ENCODE data around the gene NKG7. TPM values are rescaled to one million over a fixed set of nuclear protein-coding genes. Genes with fewer than 3 reads are reported as not detected.

The NKG7 gene
- total and polyA plus RNA-seq, 2 of the 13 experiments (the other 11 are each of a cell fraction or from before 2014, with no cell fraction given), result 0.40 TPM; not detected in 1

GRCh38 chr19:51367565-51368365 is 4.7 kb downstream of the NKG7 start (continued):
- TF ChIP-seq HMGXB3 (CRISPR knock-in tag; IDR thresholded peaks at IDR 0.05; ENCODE audit: borderline replicate concordance) (no peak), ZBTB33 (CRISPR knock-in tag; IDR thresholded peaks at IDR 0.05) (no peak), ZNF556 (CRISPR knock-in tag; IDR thresholded peaks at IDR 0.05; ENCODE audit: borderline replicate concordance) (peak; percentile 72; the same call in 1 of the 2 replicates), ZNF598 (CRISPR knock-in tag; IDR thresholded peaks at IDR 0.05; ENCODE audit: borderline replicate concordance) (peak; percentile 89), CCDC6 (CRISPR knock-in tag; IDR thresholded peaks at IDR 0.05) (peak; percentile 49), NFE2 (CRISPR knock-in tag; IDR thresholded peaks at IDR 0.05) (no peak), ZNF331 (CRISPR knock-in tag; IDR thresholded peaks at IDR 0.05) (peak; percentile 41; the same call in 1 of the 2 replicates), REPIN1 (CRISPR knock-in tag; IDR thresholded peaks at IDR 0.05; ENCODE audit: borderline replicate concordance, low read depth) (peak; percentile 64; the same call in 1 of the 2 replicates), ELK4 (CRISPR knock-in tag; IDR thresholded peaks at IDR 0.05; ENCODE audit: borderline replicate concordance) (0 out of 2 replicates have a peak, but pooled peaks have one; percentile 10), CENPX (CRISPR knock-in tag; IDR thresholded peaks at IDR 0.05) (no peak), BORCS8-MEF2B (CRISPR knock-in tag; IDR thresholded peaks at IDR 0.05) (peak; percentile 69; the same call in 1 of the 2 replicates), MTF1 (CRISPR knock-in tag; IDR thresholded peaks at IDR 0.05) (no peak), CSRNP1 (CRISPR knock-in tag; IDR thresholded peaks at IDR 0.05) (peak; percentile 58; the same call in 1 of the 2 replicates), ZNF563 (CRISPR knock-in tag; IDR thresholded peaks at IDR 0.05) (peak; percentile 61), PAWR (CRISPR knock-in tag; IDR thresholded peaks at IDR 0.05; ENCODE audit: borderline replicate concordance) (no peak), ZNF431 (CRISPR knock-in tag; IDR thresholded peaks at IDR 0.05; ENCODE audit: borderline replicate concordance, low read depth) (peak; percentile 77; the same call in 1 of the 2 replicates), ARNTL (CRISPR knock-in tag; IDR thresholded peaks at IDR 0.05) (0 out of 2 replicates have a peak, but pooled peaks have one; percentile 63), ZNF224 (CRISPR knock-in tag; IDR thresholded peaks at IDR 0.05) (no peak), KMT2A (CRISPR knock-in tag; IDR thresholded peaks at IDR 0.05) (no peak), RELA (CRISPR knock-in tag; IDR thresholded peaks at IDR 0.05) (no peak)

Measured in HepG2 (cell line).